ENCODE results near the gene DNAJC9.

The DNAJC9 gene

DNA sequence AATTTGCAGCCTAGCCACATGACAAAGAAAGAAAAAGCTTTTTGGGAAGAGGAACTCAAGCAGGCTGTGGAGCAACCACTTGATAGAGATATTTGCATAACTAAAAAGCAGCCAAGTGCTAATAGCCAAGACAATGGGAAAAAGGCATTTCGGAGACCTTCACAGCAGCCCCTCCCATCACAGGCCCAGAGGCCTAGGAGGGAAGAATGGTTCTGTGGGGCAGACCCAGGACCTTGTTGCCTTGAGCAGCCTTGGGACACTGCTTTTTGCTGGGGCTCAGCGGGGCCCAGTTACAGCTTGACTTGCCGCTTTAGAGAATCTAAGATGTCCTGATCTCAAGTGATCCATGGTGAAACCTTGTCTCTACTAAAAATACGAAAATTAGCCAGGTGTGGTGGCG is 40.7 kb downstream of the DNAJC9 start:
- no peak for DNase-seq (ENCODE audit: low spot score)
- in situ Hi-C loops (cut with MboI; ENCODE audit: low sequenced_read_pairs, unreplicated experiment), result no loop called here
- no peak for TF ChIP-seq CTCF (IDR thresholded peaks at IDR 0.05; ENCODE audit: borderline replicate concordance, control extremely low read depth, extremely low read depth, insufficient read depth, missing control alignments)

DNA sequence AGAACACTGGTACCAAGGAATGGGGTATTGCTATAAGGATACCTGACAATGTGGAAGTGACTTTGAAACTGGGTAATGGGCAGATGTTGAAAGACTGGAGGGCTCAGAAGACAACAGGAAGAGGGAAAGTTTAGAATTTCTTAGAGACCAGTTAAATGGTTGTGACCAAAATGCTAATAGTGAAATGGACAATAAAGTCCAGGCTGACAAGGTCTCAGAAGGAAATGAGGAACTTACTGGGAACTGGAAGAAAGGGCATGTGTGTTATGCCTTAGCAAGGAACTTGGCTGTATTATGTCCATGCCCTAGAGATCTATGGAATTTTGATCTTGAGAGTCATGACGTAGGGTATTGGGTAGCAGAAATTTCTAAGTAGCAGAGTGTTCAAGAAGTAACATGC is 41.2 kb downstream of the DNAJC9 start:
- no peak for TF ChIP-seq CTCF (IDR thresholded peaks at IDR 0.05; ENCODE audit: borderline replicate concordance, control extremely low read depth, extremely low read depth, insufficient read depth, missing control alignments)
- in situ Hi-C loops (cut with MboI; ENCODE audit: low sequenced_read_pairs, unreplicated experiment), result no loop called here
- DNase-seq (ENCODE audit: low spot score), result no peak

DNA sequence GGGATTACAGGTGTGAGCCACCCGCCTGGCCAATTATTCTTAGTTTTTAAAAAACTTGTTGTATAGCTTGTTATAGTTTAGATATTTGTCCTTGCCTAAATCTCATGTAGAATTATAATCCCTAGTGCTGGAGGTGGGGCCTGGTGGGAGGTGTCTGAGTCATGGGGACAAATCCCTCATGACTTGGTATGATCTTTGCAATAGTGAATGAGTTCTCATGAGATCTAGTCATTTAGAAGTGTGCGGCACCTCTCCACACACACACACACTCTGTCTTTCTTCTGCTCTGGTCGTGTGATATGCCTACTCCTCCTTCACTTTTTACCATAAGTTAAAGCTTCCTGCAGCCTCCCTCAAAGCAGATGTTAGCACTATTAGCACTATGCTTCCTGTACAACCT is 42.0 kb downstream of the DNAJC9 start:
- in situ Hi-C loops (cut with MboI; ENCODE audit: low sequenced_read_pairs, unreplicated experiment), result no loop called here

More for the DNA sequence above, 42.0 kb downstream of the DNAJC9 start:
- TF ChIP-seq CTCF (IDR thresholded peaks at IDR 0.05; ENCODE audit: borderline replicate concordance, control extremely low read depth, extremely low read depth, insufficient read depth, missing control alignments), result no peak
- DNase-seq (ENCODE audit: low spot score), result no peak

All from GM13976 (cell line).